Stimulated activated CD4-positive, alpha-beta T cell treated with anti-CD3 and anti-CD28 coated beads, Interleukin-2, amount 100 ng/mL, for 24 hours (primary cell): ENCODE data around the gene ENOX1.

ENCODE experiments used
- DNase-seq, 2 donors: peaks; one replicate each; pipeline ENCODE4 v3.0.0-alpha.2; 2020

ENOX1 gene

GRCh38 chr13:43529796-43530195 lies 257.0 kb downstream of the ENOX1 start:
- no peak for DNase-seq

DNA sequence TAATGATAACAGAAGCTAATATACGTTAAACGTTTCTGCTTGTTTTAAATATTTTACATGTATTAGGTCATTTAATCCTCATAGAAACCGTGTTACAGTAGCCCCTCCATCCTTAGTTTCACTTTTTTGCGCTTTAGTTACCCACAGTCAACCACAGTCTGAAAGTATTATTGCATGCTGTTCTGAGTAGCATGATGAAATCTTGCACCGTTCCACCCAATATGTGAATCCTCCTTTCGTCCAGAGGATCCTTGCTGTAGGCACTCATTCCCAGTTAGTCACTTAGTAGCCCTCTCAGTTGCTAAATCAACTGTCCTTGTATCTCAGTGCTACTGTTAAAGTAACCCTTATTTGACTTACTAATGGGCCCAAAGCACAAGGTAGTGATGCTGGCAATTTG lies 257.8 kb downstream of the ENOX1 start:
- no peak for DNase-seq

- DNase-seq, result no peak
These were observed 264.0 kb downstream of the ENOX1 start for GRCh38 chr13:43522788-43523187.

- DNase-seq, result no peak
These were observed 266.4 kb downstream of the ENOX1 start for GRCh38 chr13:43520351-43520750.

DNA sequence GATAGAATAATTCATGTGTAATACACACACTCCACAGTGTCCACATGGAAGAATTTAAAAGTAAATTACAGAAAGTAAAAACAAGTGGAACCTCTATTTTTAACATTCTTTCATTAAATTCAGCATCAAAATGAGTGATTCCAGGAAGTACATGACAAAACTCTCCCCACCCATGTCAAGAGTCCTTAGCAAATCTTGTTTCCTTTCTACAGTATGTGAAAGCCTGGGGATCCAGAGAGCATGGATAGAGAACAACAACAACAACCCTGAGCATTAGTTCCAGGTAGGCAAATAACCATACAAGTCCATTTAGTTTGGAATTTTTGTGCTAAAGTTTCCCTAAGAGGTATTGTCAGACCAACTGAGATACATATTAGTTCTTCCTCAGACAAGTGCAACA lies 267.9 kb downstream of the ENOX1 start:
- no peak for DNase-seq

GRCh38 chr13:43516401-43516833 lies 270.4 kb downstream of the ENOX1 start:
- DNase-seq, result no peak

DNA sequence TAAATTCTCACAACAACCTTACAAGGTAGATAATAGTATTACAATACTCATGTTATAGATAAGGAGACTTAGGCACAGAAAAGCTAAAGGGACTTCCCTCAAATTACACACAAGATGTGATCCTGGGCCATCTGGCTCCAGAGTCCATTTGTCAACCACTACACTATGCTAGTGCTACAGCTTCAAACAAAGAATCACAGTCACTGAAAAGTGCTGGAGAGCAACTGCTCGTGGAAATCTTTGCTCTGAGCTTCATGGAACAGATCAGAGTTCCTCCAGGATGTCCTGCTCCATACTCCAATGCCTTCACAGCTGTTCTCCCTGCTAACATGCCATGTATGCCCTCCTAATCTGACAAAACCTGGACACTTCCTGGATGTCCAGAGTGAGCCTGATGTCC lies 271.2 kb downstream of the ENOX1 start:
- DNase-seq, result no peak

GRCh38 chr13:43514311-43514710 lies 272.5 kb downstream of the ENOX1 start:
- no peak for DNase-seq

DNA sequence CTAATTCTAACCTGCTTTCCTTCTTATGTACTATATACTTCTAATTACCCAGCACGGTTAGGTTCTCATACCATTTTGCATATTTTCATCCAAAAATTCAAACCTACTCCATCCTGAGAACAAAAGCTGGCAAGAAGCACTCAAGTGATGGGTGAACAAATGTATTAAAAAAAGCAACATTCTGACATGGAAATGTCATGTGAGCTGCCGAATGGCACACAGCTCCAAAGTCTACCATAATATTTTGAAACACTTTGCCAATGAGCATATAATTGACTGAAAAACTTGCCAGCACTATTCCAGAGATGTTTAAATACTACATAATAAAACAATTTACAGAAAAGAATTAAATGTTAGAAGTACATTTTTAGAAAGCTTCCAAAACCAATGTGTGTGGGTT lies 274.6 kb downstream of the ENOX1 start:
- no peak for DNase-seq

GRCh38 chr13:43510956-43511901 lies 275.5 kb downstream of the ENOX1 start:
- DNase-seq, result no peak

DNA sequence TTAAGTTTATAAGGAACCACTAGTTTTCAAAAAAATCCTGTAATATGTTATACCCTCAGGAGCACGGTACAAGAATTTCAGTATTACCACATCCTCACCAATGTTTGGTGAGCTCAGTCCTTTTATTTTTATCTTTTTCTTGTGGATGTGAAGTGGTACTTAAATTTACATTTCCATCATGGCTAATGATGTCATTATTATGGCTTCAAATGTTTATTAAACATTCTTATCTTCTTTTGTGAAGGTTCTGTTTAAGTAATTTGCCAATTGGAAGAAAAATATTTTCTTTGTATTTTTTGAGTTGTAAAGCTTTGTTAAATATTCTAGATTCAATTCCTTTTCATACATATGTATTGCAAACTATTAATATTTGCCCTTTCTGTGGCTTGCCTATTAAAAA lies 291.0 kb downstream of the ENOX1 start:
- no peak for DNase-seq

DNA sequence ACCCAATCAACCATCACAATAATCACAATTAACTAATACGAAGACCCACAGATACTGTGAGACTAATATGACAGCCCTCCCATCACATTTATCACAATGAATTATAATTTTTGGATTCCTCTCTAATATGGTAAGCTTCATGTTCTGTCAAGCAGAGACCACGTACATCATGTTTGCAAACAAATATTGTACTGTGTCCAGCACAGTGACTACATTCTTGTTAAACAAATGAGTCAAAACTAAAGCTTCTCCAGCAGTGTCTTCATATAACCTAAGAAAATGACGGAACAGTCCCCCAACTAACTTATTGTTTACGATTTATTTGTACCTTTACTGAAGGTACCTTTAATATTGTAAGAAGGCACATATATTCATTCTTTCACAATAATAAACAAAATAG lies 292.6 kb downstream of the ENOX1 start:
- no peak for DNase-seq

DNA sequence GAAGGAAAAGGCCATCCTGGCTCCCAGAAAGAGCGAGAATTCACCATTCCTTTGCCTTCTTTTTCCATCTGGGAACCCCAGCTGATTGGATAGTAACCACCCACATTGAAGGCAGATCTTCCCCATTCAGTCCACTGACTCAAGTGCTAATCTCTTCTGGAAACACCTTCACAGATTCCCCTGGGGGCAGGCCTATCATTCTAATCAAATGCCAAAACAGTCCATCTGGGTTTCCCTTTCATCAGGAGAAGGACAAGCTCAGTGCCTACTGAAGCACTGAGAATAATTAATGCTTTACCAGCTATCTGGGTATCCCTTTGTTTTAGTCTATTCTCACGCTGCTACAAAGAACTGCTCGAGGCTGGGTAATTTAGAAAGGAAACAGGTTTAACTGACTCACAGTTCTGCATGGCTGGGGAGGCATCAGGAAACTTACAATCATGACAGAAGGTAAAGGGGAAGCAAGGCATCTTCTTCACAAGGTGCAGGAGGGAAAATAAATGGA lies 293.2 kb downstream of the ENOX1 start:
- DNase-seq, result no peak

- DNase-seq, result no peak
These were observed 294.0 kb downstream of the ENOX1 start for GRCh38 chr13:43492745-43493144.

- no peak for DNase-seq
These were observed 294.5 kb downstream of the ENOX1 start for GRCh38 chr13:43492311-43492710.

DNA sequence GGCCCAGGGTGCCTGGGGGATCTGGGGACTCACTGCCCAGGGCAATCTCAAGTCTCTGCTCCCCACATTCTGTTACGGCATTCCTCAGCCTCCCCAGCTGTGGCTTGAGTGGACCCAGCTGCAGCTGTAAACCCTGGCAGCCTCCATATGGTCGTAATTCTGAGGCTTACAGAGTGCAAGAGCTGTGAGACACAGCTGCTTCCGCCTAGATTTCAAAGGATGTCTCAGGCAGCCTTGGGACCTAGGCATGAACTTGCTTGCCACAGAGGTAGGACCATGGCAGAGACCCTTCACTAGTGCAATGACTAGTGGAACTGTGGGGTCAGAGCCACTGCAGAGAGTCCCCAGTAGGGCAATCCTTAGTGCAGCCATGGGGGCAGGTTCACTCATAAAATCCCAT lies 297.5 kb downstream of the ENOX1 start:
- DNase-seq, result no peak

DNA sequence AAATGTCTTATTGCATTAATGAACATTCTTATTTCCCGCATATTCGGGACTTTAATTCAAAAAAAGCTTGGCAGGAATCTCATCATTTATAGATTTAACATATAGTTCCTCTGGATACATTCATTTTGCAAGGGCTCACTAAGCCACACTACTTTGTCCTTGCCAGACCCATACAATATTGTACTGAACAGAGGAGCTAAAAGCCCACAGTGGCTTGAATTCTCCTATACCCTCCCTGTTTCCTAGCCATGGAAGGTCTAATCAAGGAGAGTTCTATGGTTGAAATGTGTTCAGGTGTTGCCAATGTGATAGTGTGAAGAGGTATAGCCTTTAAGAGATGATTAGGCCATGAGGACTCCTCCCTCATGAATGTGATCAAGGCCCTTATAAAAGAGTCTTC lies 298.9 kb downstream of the ENOX1 start:
- no peak for DNase-seq

DNA sequence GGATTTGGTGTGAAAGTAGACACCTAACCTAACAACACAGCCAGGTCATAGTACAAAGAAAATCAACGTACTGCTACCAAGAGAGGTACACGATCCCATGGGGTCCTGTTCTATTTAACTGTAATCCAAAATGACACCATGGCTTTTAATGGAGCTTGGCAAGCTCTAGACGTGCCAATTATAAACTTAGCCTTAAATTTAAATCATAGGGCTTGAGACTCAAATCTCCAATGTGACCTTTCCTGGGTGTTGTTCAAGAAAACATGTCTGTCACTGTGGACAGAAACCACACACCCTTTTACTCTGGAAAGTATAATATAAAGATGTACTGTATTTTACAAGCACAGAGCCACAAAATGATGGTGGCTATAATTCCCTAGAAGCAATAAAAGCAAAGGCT lies 299.3 kb downstream of the ENOX1 start:
- no peak for DNase-seq

GRCh38 chr13:43484432-43485225 lies 302.1 kb downstream of the ENOX1 start:
- no peak for DNase-seq

DNA sequence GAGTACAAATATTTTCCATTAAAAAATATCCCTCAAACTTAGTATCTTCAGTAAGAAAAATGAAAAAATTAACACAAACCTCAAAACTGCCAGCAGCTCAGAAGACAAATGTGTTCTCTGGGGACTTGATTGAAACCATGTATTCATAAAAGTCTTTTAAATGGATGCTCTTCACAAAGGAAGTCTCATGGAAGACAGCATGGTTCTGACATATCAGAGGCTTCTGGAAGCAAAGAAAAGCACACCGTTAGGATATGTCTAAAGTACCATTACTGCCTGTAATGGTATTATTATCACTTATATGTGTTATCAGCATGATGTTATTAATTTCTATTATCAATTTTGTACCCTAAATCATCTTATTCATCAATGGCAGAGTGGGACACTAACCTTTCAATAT lies 302.8 kb downstream of the ENOX1 start:
- no peak for DNase-seq

- no peak for DNase-seq
These were observed 304.1 kb downstream of the ENOX1 start for GRCh38 chr13:43482641-43483040.

GRCh38 chr13:43482026-43482425 lies 304.7 kb downstream of the ENOX1 start:
- no peak for DNase-seq

DNA sequence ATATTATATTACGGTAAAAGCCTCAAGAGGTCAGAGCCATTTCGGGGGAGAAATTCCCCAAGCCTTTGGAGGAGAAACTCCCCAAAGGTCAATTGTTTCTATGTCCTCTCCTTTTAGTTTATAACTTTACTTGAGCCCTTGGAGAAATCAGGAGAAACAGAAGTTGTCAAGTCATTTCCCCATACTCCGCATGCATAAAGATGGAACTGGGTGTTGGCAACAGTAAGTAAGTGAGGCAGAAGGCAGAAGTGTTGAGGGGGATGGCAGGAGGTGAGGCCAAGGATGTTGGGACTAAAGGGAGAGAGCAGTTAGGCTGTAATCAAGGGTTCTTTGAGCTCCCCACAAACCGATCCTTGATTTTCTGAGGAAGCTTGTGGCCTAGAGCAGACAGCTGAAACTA lies 307.9 kb downstream of the ENOX1 start:
- DNase-seq, result no peak

GRCh38 chr13:43478211-43478610 lies 308.6 kb downstream of the ENOX1 start:
- DNase-seq, result no peak
